Measurements from ENCODE around the gene HPS4. TPM values are rescaled to one million over a fixed set of nuclear protein-coding genes. Genes with fewer than 3 reads are reported as not detected.
"Not testable (repeated sequence)": the region's sequence is repeated elsewhere in the genome, so short reads cannot be mapped to it uniquely, and the experiment has no call there.

Gene HPS4
- 65.3 and 95.5 TPM in 2 replicates for total RNA-seq (ENCODE audit: low replicate concordance)

DNA sequence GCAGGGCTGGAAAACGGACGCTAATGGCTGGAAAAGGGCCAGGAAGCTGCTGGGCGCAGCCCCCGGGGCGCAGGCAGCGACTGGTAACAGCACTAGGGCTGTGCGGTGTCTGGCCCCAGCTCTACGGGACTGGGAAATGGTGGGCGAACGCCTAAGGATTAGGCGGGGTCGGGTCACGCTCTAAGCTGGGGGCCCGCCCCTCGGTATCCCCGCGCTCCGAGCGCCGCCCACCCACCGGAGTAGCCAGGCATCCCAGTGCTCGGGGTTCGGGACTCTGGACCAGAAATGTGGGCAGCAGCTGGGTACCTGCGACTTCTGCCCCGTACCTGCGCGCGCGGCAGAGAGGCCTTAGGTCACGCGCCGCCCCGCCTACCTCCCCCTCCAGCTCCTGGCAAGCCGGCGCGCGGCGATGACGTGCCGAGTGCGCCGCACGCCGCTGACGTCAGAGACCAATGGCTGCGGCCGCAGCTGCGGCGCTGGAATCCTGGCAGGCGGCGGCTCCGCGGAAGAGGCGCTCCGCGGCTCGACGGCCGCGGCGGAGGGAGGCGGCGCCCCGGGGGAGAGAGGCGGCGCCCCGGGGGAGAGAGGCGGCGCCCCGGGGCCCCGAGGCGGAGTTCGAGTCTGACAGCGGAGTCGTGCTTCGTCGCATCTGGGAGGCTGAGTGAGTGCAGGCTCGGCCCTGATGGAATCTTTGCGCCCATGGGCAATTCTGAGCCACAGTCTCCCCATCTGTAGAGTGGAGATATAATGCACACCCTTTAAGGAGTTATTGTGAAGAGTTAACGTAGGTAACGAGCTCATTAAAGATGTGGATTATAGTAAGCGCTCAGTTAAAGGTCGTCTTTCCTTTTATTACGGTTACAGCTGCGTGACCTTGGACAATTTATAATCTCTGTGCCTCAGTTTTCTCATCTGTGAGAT, at the start of gene HPS4, which contains the start of gene SRRD:
Gene HPS4, minus strand, starts transcription at position 345 of the 921 bp plus-strand sequence. CDS start 2,021 bp downstream, outside the sequence.
Gene SRRD, plus strand, starts transcription at position 439 of the 921 bp plus-strand sequence. Its CDS starts 14 bp downstream, at position 453.
- H3K4me3 ChIP-seq: peak within 1 kb of the TSS; percentile 78
- H3F3A ChIP-seq (ENCODE audit: low read depth): peaks cover 23% of the 10 kb centered on the region
- peak within 1 kb of the TSS; percentile 98 for H3K4me3 Mint-ChIP-seq
- H3K79me2 ChIP-seq (ENCODE audit: low read depth): peaks cover 73% of the 10 kb centered on the region
- peak within 1 kb of the TSS; percentile 91 for H3K9ac ChIP-seq
- H3K4me1 ChIP-seq: peaks cover 25% of the 10 kb centered on the region
- peak; percentile 98 for DNase-seq (ENCODE audit: low spot score)
- H3K9me3 ChIP-seq (ENCODE audit: low read depth): no peaks in the 10 kb centered on the region
- peaks cover 46% of the 10 kb centered on the region for H3K4me1 Mint-ChIP-seq
- H3K27ac ChIP-seq: peak within 1 kb of the TSS; percentile 91
- no peaks in the 10 kb centered on the region for H3K9me3 Mint-ChIP-seq
- peak within 1 kb of the TSS; percentile 95 for H3K4me2 ChIP-seq
- no peaks in the 10 kb centered on the region for H3K36me3 ChIP-seq
- peaks cover 4% of the 10 kb centered on the region for H4K20me1 ChIP-seq (ENCODE audit: low read depth)
- peaks cover 3% of the 10 kb centered on the region for H3K27me3 Mint-ChIP-seq (ENCODE audit: insufficient read depth, low read depth)
- peak within 1 kb of the TSS; percentile 47 for H2AFZ ChIP-seq (replicated peaks)
- peak within 1 kb of the TSS; percentile 97 for H3K27ac Mint-ChIP-seq
- TF ChIP-seq EZH2phosphoT487 (IDR thresholded peaks at IDR 0.05) (no peak), EZH2 (IDR thresholded peaks at IDR 0.05) (peak; percentile 33)
- peaks cover 7% of the 10 kb centered on the region for H3K36me3 Mint-ChIP-seq
- no peaks in the 10 kb centered on the region for H3K27me3 ChIP-seq

DNA sequence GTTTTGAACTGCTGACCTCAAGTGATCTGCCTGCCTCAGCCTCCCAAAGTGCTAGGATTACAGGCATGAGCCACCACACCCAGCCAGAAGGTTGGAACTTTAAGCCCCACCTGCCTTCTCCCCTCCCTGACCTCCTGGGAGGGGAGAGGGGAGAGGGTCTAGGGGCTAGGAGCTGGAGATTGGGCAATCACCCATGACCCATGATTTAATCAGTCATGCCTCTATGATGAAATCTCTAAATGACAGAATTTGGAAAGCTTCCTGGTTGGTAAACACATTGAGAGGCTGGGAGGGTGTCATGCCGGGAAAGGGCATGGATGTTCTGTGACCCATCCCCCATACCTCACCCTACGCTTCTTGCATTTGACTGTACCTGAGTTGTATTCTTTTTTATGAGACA, 45.8 kb upstream of the HPS4 start:
- Histone ChIP-seq H3K27me3 (no peaks in the 10 kb centered on the region), H3K79me2 (ENCODE audit: low read depth) (no peaks in the 10 kb centered on the region), H4K20me1 (ENCODE audit: low read depth) (no peaks in the 10 kb centered on the region), H3K4me1 (no peaks in the 10 kb centered on the region), H3K9me3 (ENCODE audit: low read depth) (no peaks in the 10 kb centered on the region), H2AFZ (replicated peaks) (no peak overlapping the region), H3K4me2 (no peak overlapping the region), H3K36me3 (no peaks in the 10 kb centered on the region), H3F3A (ENCODE audit: low read depth) (no peaks in the 10 kb centered on the region), H3K4me3 (no peak overlapping the region), H3K27ac (no peak overlapping the region), H3K9ac (no peak overlapping the region)
- peaks cover 3% of the 10 kb centered on the region for H3K27me3 Mint-ChIP-seq (ENCODE audit: insufficient read depth, low read depth)
- no peak for DNase-seq (ENCODE audit: low spot score)
- H3K9me3 Mint-ChIP-seq: no peaks in the 10 kb centered on the region
- peaks cover 9% of the 10 kb centered on the region for H3K4me1 Mint-ChIP-seq
- TF ChIP-seq, protein P1, sequence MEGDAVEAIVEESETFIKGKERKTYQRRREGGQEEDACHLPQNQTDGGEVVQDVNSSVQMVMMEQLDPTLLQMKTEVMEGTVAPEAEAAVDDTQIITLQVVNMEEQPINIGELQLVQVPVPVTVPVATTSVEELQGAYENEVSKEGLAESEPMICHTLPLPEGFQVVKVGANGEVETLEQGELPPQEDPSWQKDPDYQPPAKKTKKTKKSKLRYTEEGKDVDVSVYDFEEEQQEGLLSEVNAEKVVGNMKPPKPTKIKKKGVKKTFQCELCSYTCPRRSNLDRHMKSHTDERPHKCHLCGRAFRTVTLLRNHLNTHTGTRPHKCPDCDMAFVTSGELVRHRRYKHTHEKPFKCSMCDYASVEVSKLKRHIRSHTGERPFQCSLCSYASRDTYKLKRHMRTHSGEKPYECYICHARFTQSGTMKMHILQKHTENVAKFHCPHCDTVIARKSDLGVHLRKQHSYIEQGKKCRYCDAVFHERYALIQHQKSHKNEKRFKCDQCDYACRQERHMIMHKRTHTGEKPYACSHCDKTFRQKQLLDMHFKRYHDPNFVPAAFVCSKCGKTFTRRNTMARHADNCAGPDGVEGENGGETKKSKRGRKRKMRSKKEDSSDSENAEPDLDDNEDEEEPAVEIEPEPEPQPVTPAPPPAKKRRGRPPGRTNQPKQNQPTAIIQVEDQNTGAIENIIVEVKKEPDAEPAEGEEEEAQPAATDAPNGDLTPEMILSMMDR (IDR thresholded peaks at IDR 0.05): no peak
- no peak for TF ChIP-seq EZH2phosphoT487 (IDR thresholded peaks at IDR 0.05)
- TF ChIP-seq EZH2 (IDR thresholded peaks at IDR 0.05): no peak
- H3K36me3 Mint-ChIP-seq: peaks cover 21% of the 10 kb centered on the region
- H3K27ac Mint-ChIP-seq: no peak overlapping the region
- no peak overlapping the region for H3K4me3 Mint-ChIP-seq

DNA sequence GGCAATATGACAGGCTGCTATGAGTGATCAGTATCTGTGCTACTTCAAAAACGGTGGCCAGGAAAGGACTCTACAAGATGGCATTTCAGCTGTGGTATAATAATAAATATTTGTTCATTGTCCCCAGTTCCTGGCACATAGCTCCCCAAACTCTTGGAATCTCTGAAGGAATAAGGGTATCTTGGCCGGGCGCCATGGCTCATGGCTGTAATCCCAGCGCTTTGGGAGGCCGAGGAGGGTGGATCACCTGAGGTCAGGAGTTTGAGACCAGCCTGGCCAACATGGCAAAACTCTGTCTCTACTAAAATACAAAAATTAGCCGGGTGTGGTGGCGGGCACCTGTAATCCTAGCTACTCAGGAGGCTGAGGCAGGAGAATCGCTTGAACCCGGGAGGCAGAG, 44.9 kb upstream of the HPS4 start:
- H3K9me3 ChIP-seq (ENCODE audit: low read depth); H3K4me1 ChIP-seq; H3K9ac ChIP-seq; H3K4me3 ChIP-seq; H3K27ac ChIP-seq; H2AFZ ChIP-seq (replicated peaks); H3K9me3 Mint-ChIP-seq; H3K27me3 Mint-ChIP-seq (ENCODE audit: insufficient read depth, low read depth); H3K4me3 Mint-ChIP-seq; H3K79me2 ChIP-seq (ENCODE audit: low read depth); H3K36me3 ChIP-seq; H4K20me1 ChIP-seq (ENCODE audit: low read depth); H3K27ac Mint-ChIP-seq; DNase-seq (ENCODE audit: low spot score); H3K4me1 Mint-ChIP-seq; H3F3A ChIP-seq (ENCODE audit: low read depth); H3K27me3 ChIP-seq; H3K4me2 ChIP-seq: not testable (repeated sequence)
- H3K36me3 Mint-ChIP-seq: peaks cover 21% of the 10 kb centered on the region

GRCh38 chr22:26527574-26528465, 44.2 kb upstream of the HPS4 start:
- Histone ChIP-seq H3K9ac (no peak overlapping the region), H3F3A (ENCODE audit: low read depth) (peaks cover under 1% of the 10 kb centered on the region), H3K27me3 (no peaks in the 10 kb centered on the region), H3K9me3 (ENCODE audit: low read depth) (no peaks in the 10 kb centered on the region), H3K4me2 (no peak overlapping the region), H3K27ac (no peak overlapping the region), H4K20me1 (ENCODE audit: low read depth) (no peaks in the 10 kb centered on the region), H3K4me1 (no peaks in the 10 kb centered on the region), H3K4me3 (no peak overlapping the region), H3K79me2 (ENCODE audit: low read depth) (no peaks in the 10 kb centered on the region), H2AFZ (replicated peaks) (no peak overlapping the region), H3K36me3 (no peaks in the 10 kb centered on the region)
- Mint-ChIP-seq H3K4me3 (peak overlapping the region; percentile 12), H3K9me3 (no peaks in the 10 kb centered on the region), H3K27ac (no peak overlapping the region), H3K27me3 (ENCODE audit: insufficient read depth, low read depth) (peaks cover 3% of the 10 kb centered on the region), H3K4me1 (peaks cover 9% of the 10 kb centered on the region), H3K36me3 (peaks cover 20% of the 10 kb centered on the region)
- DNase-seq (ENCODE audit: low spot score): no peak
- TF ChIP-seq, protein P1 (IDR thresholded peaks at IDR 0.05): no peak
- TF ChIP-seq EZH2phosphoT487 (IDR thresholded peaks at IDR 0.05): no peak
- TF ChIP-seq EZH2 (IDR thresholded peaks at IDR 0.05): no peak
